Thoracic aorta (tissue), 2 donors: Measurements from ENCODE around the gene SRP68. TPM values are rescaled to one million over a fixed set of nuclear protein-coding genes. Genes with fewer than 3 reads are reported as not detected.

Experiments
- ATAC-seq: fragments of 150-250 bp; one replicate; pipeline ENCODE4 v1.8.0; 2017; ENCODE audit warnings: low read depth; ENCODE audit not compliant: insufficient number of reproducible peaks, low FRiP score
- DNase-seq: peaks from one replicate; pipeline ENCODE4 v3.0.0-alpha.2; 2020; ENCODE audit warnings: low spot score
- H3K27ac ChIP-seq, 2 donors: fragments of 200-600 bp; sonication (generic); 1 replicate in 1 of 2; 2 replicates in 1 of 2; pipeline ENCODE4 v1.5.1; 2016; ENCODE audit warnings: mild to moderate bottlenecking in 2 of 2, moderate library complexity in 2 of 2
- H3K27me3 ChIP-seq: fragments of 200-600 bp; sonication (generic); replicated peaks from 2 replicates; pipeline ENCODE4 v1.6.0; 2016; ENCODE audit warnings: mild to moderate bottlenecking; ENCODE audit not compliant: insufficient read depth
- H3K36me3 ChIP-seq: fragments of 200-600 bp; sonication (generic); one replicate; pipeline ENCODE4 v1.5.1; 2016
- H3K4me1 ChIP-seq, 2 donors: fragments of 200-600 bp; sonication (generic); 1 replicate in 1 of 2; 2 replicates in 1 of 2; pipeline versions ENCODE4 v1.5.1 to v1.6.0; 2016; ENCODE audit warnings: low read depth in 2 of 2, mild to moderate bottlenecking in 1 of 2; ENCODE audit not compliant: control insufficient read depth in 1 of 2
- H3K4me3 ChIP-seq: fragments of 200-600 bp; sonication (generic); 2 replicates; pipeline ENCODE4 v1.5.1; 2016; ENCODE audit warnings: mild to moderate bottlenecking
- H3K9me3 ChIP-seq: fragments of 200-600 bp; sonication (generic); 2 replicates; pipeline ENCODE4 v1.5.1; 2016
- total RNA-seq, 2 donors: library from RNA; depleted of rRNA; stranded (reverse); fragments of >200 nt; gene quantifications; one replicate each; pipeline versions ENCODE4 v1.1.0 to v1.2.3, GENCODE V29; 2016
- TF ChIP-seq, protein P1 (sequence below): fragments of 200-600 bp; sonication (generic); IDR thresholded peaks from one replicate; pipeline ENCODE4 v1.5.1; 2019; ENCODE audit warnings: antibody characterized with exemption

SRP68 gene
- total RNA-seq, 2 donors from 2014 or later: 19.1 to 39.9 TPM

DNA sequence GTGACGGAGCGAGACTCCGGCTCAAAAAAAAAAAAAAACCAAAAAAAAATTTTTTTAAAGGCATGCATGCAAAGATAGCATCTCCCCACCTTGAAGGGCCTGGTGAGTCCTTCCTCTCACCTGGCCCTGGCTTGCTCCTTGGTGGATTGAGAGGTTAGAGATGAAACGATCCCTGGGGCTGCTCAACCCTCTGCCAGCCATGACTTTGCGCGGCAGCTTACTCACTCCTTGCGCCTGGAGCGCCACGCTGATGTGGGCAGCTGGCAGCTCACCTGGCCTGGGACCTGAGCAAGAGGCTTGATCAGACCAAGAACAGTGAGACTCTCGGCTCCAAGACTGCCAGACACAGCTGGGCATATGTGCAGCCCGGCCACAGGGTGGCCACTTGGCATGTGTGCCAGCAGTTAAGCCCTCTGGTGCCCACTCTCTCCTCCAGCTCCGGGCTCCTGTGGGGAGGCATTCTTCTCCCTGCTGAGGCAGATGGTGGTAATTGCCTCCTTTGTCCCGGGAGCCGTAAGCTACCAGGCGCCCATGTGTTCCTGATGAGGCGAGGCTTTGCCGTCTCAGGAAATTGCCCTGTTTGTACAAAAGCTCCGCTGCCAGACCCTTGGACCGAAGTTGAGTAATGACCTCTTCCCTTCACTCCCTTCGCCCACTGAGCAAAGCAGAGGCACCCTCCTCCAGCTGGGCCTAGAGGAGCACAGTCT is 40.1 kb downstream of the SRP68 start:
- DNase-seq (no peak), ATAC-seq (no peak)
- no peaks in the 10 kb centered on the region for H3K36me3 ChIP-seq
- no peaks in the 10 kb centered on the region for H3K27me3 ChIP-seq
- TF ChIP-seq, protein P1, sequence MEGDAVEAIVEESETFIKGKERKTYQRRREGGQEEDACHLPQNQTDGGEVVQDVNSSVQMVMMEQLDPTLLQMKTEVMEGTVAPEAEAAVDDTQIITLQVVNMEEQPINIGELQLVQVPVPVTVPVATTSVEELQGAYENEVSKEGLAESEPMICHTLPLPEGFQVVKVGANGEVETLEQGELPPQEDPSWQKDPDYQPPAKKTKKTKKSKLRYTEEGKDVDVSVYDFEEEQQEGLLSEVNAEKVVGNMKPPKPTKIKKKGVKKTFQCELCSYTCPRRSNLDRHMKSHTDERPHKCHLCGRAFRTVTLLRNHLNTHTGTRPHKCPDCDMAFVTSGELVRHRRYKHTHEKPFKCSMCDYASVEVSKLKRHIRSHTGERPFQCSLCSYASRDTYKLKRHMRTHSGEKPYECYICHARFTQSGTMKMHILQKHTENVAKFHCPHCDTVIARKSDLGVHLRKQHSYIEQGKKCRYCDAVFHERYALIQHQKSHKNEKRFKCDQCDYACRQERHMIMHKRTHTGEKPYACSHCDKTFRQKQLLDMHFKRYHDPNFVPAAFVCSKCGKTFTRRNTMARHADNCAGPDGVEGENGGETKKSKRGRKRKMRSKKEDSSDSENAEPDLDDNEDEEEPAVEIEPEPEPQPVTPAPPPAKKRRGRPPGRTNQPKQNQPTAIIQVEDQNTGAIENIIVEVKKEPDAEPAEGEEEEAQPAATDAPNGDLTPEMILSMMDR: no peak
- H3K4me1 ChIP-seq: no peaks in the 10 kb centered on the region
- no peaks in the 10 kb centered on the region for H3K9me3 ChIP-seq
- H3K27ac ChIP-seq: no peak overlapping the region
- H3K4me3 ChIP-seq: no peak overlapping the region

DNA sequence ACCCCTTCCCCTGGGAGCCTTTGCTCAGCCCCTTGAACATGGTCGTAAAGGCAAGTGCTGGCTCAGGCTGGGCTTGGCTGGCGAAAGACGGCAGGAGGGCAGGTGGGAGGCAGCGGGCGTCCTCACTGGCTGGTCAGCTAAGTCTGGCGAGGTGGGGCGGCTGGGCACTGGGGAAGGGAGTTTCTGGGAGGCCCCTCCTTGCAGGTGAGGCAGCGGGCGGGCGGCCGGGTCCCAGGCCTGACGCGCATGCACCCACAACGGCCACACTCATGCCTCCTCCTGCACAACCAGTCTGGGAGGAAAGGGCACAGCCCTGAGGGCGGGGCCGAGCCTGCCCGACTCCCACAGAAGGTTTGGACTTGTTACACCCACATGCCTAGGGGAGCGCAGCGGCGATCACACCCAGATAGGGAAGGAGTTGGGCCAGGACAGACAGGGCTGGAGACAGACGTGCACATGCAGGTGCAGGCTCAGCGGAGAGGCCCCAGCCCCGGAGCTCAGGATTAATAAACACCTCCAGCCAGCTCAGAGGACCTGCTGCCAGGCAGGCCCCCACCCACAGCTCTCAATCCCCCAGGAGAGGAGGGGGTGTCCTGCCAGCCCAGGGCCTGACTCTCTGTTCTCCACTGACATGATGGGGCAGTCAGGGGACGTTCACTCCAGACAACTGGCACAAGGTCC is 45.0 kb downstream of the SRP68 start, which contains the start of gene EVPL:
TSS of gene EVPL (minus strand) at position 148 of the 681 bp plus-strand sequence. CDS start at position 40, 108 bp downstream.
- Histone ChIP-seq H3K27ac (no peak within 1 kb of the TSS), H3K27me3 (no peaks in the 10 kb centered on the region), H3K4me3 (no peak within 1 kb of the TSS), H3K4me1 (no peaks in the 10 kb centered on the region), H3K36me3 (no peaks in the 10 kb centered on the region), H3K9me3 (no peaks in the 10 kb centered on the region)
- DNase-seq (no peak), ATAC-seq (no peak)
- TF ChIP-seq, protein P1: no peak

DNA sequence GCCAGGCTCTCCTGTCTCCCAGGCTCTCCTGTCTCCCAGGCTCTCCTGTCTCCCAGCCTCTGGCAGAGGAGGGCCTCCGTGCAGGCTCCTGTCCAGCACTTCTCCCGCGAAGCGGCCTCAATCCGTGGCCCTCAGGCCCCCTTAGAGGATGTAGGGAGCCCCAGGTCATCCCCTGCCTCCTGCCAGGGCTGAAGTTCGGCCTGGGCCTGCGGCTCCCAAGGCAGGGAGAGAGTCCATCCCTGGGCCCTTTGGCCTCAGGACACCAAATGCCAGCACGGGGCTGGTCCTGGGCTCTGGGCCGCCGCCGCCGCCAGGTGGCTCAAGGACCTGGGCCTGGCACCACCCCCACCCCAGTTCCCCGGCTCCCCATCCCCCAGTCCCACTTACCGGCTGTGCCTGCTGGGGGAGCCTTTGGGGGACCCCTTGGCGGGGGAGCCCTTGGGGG is 45.6 kb downstream of the SRP68 start:
- no peak for DNase-seq
- no peaks in the 10 kb centered on the region for H3K36me3 ChIP-seq
- no peak for ATAC-seq
- no peaks in the 10 kb centered on the region for H3K9me3 ChIP-seq
- no peak overlapping the region for H3K27ac ChIP-seq
- no peaks in the 10 kb centered on the region for H3K27me3 ChIP-seq
- TF ChIP-seq, protein P1: no peak
- no peak overlapping the region for H3K4me3 ChIP-seq
- no peaks in the 10 kb centered on the region for H3K4me1 ChIP-seq

DNA sequence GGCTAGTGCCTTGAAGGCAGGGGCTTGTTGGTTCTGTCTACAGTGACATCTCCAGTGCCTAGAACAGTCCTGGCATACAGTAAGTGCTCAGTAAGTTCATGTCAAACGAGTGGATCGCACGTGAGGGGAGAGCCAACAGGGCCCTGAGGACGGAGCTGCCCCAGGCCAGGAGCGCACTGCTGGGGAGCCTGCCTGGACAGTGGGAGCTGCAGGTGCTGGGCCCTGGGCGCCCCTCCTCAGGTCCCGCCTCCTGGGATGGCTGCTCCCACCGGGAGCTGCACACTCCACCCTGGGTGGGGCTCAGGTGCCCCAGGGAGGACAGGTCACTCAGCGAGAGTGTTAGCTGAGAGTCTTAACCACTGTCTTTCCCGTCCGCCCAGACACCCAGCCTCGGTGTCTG is 47.0 kb downstream of the SRP68 start:
- Histone ChIP-seq H3K4me3 (no peak overlapping the region), H3K36me3 (no peaks in the 10 kb centered on the region), H3K27me3 (no peaks in the 10 kb centered on the region), H3K9me3 (no peaks in the 10 kb centered on the region), H3K4me1 (no peaks in the 10 kb centered on the region), H3K27ac (no peak overlapping the region)
- ATAC-seq (no peak), DNase-seq (no peak)
- TF ChIP-seq, protein P1: no peak

DNA sequence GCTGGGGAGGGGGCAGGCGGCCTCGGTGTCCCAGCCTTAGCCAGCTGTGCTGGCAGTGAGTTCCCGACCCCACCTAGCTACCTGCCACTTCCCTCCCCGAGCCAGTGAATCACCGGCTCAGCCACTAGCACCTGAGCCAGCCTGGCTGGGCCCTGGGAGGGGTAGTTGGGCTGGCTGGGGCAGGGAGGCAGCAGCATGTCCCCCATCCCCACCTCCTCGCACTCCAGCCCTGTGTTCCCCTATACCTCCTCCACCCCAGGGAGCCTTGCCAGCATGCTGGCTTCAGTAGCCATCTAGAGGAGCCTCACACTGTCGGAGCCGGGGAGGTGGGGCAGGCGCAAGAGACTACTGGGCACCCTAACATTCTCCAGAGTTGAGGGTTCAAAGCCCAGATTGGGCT is 48.0 kb downstream of the SRP68 start:
- no peaks in the 10 kb centered on the region for H3K36me3 ChIP-seq
- no peaks in the 10 kb centered on the region for H3K27me3 ChIP-seq
- no peak for ATAC-seq
- TF ChIP-seq, protein P1: no peak
- H3K4me3 ChIP-seq: no peak overlapping the region
- H3K4me1 ChIP-seq: no peaks in the 10 kb centered on the region
- no peak for DNase-seq
- H3K9me3 ChIP-seq: no peaks in the 10 kb centered on the region
- H3K27ac ChIP-seq: no peak overlapping the region
